Naive B cell (primary cell): ENCODE measurements around the gene MAPK9. TPM values are rescaled to one million over a fixed set of nuclear protein-coding genes. Genes with fewer than 3 reads are reported as not detected.
"Not testable (repeated sequence)": the region's sequence is repeated elsewhere in the genome, so short reads cannot be mapped to it uniquely, and the experiment has no call there.

Source experiments
- ATAC-seq, 2 donors: fragments of 150-1000 bp; cut with Tn5 transposase; 2 replicates each; pipeline ENCODE4 v1.10.0; 2021; ENCODE audit warnings: low read depth in 2 of 2, mild to moderate bottlenecking in 2 of 2, moderate library complexity in 2 of 2
- DNase-seq: peaks from one replicate; pipeline ENCODE4 v3.0.0; 2022
- H3K27ac Mint-ChIP-seq, 6 donors: one replicate each; pipeline ENCODE4 v1.8.0; 2020 to 2022; ENCODE audit warnings: mild to moderate bottlenecking in 6 of 6, mixed read lengths in 6 of 6, moderate library complexity in 5 of 6, inconsistent platforms in 2 of 6
- H3K27me3 Mint-ChIP-seq, 3 donors: one replicate each; pipeline ENCODE4 v1.8.0; 2021 to 2022; ENCODE audit warnings: mixed read lengths in 3 of 3, mild to moderate bottlenecking in 1 of 3
- H3K36me3 Mint-ChIP-seq, 2 donors: one replicate each; pipeline ENCODE4 v1.8.0; 2020 to 2022; ENCODE audit warnings: mixed read lengths in 2 of 2, inconsistent platforms in 1 of 2, mild to moderate bottlenecking in 1 of 2
- H3K4me1 Mint-ChIP-seq, 3 donors: one replicate each; pipeline ENCODE4 v1.8.0; 2020 to 2022; ENCODE audit warnings: mixed read lengths in 3 of 3, inconsistent platforms in 1 of 3, mild to moderate bottlenecking in 1 of 3, moderate library complexity in 1 of 3
- H3K4me3 Mint-ChIP-seq, 8 donors: one replicate each; pipeline ENCODE4 v1.8.0; 2020 to 2022; ENCODE audit warnings: mild to moderate bottlenecking in 8 of 8, mixed read lengths in 8 of 8, moderate library complexity in 8 of 8, inconsistent platforms in 2 of 8
- H3K9me3 Mint-ChIP-seq, 7 donors: one replicate each; pipeline ENCODE4 v1.8.0; 2020 to 2022; ENCODE audit warnings: mixed read lengths in 7 of 7, mild to moderate bottlenecking in 5 of 7, inconsistent platforms in 2 of 7, moderate library complexity in 1 of 7
- polyA plus RNA-seq, 6 donors: library from polyadenylated mRNA; unstranded; fragments of 300-500 nt; fragmentation: Illumina TruSeq; gene quantifications; one replicate each; pipeline ENCODE4 v1.2.3, GENCODE V29; 2021; ENCODE audit warnings: low read depth in 6 of 6

MAPK9 gene
- polyA plus RNA-seq, 6 donors from 2014 or later, result 14.5 to 29.2 (median 23.2) TPM

DNA sequence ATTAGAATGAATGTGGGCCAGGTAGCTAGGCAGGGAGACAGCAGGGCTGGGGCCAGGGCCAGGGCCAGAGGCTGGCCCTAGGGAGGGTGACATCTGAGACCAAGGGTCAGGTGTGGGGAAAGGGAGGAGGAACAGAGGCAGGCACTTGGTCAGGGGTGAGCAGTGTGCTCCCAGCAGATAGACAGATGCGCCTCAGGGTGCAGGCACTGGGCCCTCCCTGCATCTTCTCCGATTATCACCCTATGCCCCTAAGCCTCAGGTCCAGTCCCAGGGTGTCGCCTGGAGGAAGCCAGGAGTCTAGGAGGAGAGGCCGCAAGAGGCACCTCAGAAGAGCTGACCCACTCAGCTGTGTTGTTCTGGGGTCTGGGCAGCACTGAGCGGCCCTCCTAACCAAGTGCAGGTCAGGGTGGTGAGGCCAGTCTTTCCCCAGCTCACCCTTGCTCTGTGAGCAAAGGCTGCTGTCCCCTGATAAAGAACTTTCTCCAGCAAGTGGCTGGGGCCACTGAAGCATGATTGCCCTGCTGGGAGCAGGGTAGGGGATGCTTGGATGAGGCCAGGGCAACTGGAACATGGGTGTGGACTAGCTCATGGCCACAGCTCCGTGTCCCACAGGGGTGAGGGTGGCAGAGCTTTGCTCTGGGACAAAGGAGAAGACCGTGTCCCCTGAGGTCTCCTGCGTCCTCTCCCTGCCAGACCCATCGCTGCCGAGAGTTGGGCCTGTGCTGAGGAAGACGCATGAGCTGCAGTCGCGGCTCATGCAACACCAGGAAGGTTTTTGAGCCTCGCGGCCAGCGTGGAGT lies 80.7 kb downstream of the MAPK9 start:
- no peak overlapping the region for H3K4me3 Mint-ChIP-seq
- H3K36me3 Mint-ChIP-seq, result peaks cover 0 to 10% of the 10 kb centered on the region in 2 donors
- DNase-seq (no peak), ATAC-seq (no peak)
- H3K9me3 Mint-ChIP-seq, result peaks cover 0 to 7% (median 5%) of the 10 kb centered on the region in 7 donors
- peaks cover 10 to 15% (median 10%) of the 10 kb centered on the region in 3 donors for H3K4me1 Mint-ChIP-seq
- peaks cover 31 to 63% (median 56%) of the 10 kb centered on the region in 3 donors for H3K27me3 Mint-ChIP-seq
- no peak overlapping the region for H3K27ac Mint-ChIP-seq

DNA sequence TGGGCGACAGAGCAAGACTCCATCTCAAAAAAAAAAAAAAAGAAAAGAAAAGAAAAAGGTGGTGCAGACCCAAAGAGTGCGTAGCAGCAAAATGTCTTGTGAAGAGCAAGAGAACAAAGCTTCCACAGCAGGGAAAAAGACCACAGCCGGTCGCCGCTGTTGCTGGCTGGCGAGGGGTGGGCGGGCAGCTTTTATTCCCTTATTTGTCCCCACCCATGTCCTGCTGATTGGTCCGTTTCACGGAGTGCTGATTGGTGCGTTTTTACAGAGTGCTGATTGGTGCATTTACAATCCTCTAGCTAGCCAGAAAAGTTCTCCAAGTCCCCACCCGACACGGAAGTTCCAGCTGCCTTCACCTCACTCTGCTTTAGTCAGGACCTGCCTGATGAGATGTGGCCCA lies 81.8 kb downstream of the MAPK9 start:
- not testable (repeated sequence) for H3K27ac Mint-ChIP-seq, H3K36me3 Mint-ChIP-seq, H3K9me3 Mint-ChIP-seq, ATAC-seq, DNase-seq
- peaks cover 31 to 67% (median 56%) of the 10 kb centered on the region in 3 donors for H3K27me3 Mint-ChIP-seq
- H3K4me1 Mint-ChIP-seq, result peaks cover 10 to 15% (median 10%) of the 10 kb centered on the region in 3 donors
- H3K4me3 Mint-ChIP-seq, result peak overlapping the region in 7 of 8 donors; percentile 29 to 76 (median 63)

DNA sequence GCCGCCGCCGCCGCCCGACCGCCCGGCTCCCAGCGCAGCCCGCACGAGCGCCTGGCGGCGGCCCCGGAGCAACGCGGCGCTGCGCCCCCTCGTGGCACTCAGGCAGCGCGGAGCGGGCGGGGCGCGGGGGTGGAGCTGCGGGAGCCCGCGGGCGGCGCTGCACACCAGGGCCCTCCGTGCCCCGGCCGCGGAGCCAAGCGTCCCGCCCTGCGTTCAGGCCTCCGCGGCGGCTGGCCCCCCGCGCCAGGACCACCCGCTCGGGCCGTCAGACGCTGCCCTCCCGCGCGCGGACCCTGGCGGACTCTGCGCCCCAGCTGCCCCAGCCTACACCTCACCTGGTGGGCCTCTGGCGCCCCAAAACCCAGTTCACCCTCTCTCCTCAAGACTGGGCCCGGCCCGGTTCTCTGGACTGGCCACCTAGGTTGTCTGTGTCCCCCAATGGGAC lies 82.7 kb downstream of the MAPK9 start, which contains the start of gene RASGEF1C:
TSS of gene RASGEF1C (minus strand) at position 75 of the 445 bp plus-strand sequence. CDS start 71,159 bp downstream, outside the sequence.
- DNase-seq (peak; percentile 36), ATAC-seq (peak; percentile 95 to 96)
- H3K27me3 Mint-ChIP-seq, result peaks cover 37 to 72% (median 56%) of the 10 kb centered on the region in 3 donors
- peak within 1 kb of the TSS in 3 of 6 donors; percentile 61 to 85 (median 65) for H3K27ac Mint-ChIP-seq
- peaks cover 0 to 10% of the 10 kb centered on the region in 2 donors for H3K36me3 Mint-ChIP-seq
- peak within 1 kb of the TSS; percentile 67 to 83 (median 77) for H3K4me3 Mint-ChIP-seq
- H3K9me3 Mint-ChIP-seq, result peaks cover 0 to 6% (median 5%) of the 10 kb centered on the region in 7 donors
- H3K4me1 Mint-ChIP-seq, result peaks cover 10 to 15% (median 10%) of the 10 kb centered on the region in 3 donors

DNA sequence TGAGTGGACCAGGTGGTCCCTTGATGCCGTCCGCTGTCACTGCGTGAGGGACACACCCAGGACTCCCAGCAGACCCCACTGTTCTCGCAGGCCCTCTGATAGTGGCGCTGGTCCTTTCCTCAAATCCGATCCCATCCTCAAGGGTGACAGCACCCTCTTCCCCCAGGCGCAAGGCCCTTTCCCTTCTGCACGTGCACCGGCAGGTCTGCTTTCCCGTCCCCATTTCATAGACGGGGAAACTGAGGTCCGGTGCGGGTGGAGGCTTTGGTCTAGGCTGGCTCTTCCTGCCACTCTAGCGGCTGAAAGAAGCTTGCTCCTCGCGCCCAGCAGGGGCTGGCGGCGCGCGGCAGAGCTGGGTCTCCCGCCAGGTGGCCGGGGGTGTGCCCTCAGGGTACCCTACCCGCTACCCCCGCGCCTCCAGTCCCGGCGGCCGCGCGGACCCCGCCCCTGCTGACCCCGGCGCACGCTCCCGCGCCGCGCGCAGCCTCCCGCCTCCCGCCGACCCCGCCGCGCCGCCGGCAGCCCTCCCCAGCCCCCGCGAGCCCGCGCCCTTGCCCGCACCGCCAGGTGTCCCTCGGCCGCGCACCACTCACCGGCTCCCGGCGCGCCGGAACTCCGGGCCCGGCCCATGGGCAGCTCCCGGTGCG lies 83.3 kb downstream of the MAPK9 start:
- peaks cover 10 to 15% (median 10%) of the 10 kb centered on the region in 3 donors for H3K4me1 Mint-ChIP-seq
- H3K27me3 Mint-ChIP-seq, result peaks cover 40 to 72% (median 56%) of the 10 kb centered on the region in 3 donors
- H3K36me3 Mint-ChIP-seq, result peaks cover 0 to 10% of the 10 kb centered on the region in 2 donors
- H3K4me3 Mint-ChIP-seq, result peak overlapping the region in 7 of 8 donors; percentile 55 to 83 (median 75)
- peaks cover 0 to 2% (median 0%) of the 10 kb centered on the region in 7 donors for H3K9me3 Mint-ChIP-seq
- no peak for DNase-seq
- H3K27ac Mint-ChIP-seq, result peak overlapping the region in 2 of 6 donors; percentile 61 to 85
- peak; percentile 37 to 39 for ATAC-seq

DNA sequence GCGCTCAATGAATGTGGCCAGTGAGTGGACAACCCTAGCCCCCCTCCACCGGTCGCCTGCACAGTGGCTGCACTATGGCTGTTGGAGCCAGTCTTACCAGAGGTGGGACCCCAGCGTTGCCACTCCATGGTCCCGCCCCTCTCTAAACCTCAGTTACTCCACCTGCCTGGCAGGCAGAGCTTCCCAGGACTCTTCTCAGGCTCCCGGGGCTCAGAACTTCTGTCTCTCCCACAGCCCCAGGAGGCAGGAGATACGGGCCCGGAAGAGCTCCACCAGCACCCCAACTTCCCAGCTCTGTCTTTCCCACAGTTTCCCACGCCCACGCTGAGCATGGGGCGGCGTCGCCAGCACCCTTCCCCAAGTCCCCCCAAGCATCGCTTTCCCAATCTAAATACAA lies 83.8 kb downstream of the MAPK9 start:
- peaks cover 0 to 10% of the 10 kb centered on the region in 2 donors for H3K36me3 Mint-ChIP-seq
- ATAC-seq (no peak), DNase-seq (no peak)
- H3K27me3 Mint-ChIP-seq, result peaks cover 43 to 72% (median 56%) of the 10 kb centered on the region in 3 donors
- peak overlapping the region in 3 of 6 donors; percentile 61 to 85 (median 65) for H3K27ac Mint-ChIP-seq
- H3K9me3 Mint-ChIP-seq, result peaks cover 0 to 2% (median 0%) of the 10 kb centered on the region in 7 donors
- H3K4me3 Mint-ChIP-seq, result peak overlapping the region in 7 of 8 donors; percentile 55 to 83 (median 75)
- H3K4me1 Mint-ChIP-seq, result peaks cover 10 to 15% (median 10%) of the 10 kb centered on the region in 3 donors

DNA sequence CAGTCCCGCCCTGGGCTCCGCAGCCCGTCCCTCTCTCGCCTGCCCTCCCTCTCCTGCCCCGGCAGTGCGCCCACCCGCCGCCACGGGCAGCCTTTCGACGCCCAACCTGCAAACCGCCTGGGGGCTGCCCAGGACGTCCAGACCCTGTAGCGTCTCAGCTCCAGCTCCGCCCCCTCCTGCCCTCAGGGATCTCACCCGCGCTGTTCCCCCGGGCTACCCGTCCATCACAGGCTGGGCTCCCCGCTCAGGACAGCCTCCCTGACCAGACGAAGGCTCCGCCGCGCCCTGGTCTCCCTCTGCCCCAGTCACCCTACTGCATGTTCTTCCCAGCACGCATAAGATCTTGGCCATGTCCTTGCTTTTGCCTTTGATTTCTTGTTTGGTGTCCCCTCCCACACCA lies 84.3 kb downstream of the MAPK9 start:
- peak overlapping the region in 4 of 8 donors; percentile 33 to 80 (median 48) for H3K4me3 Mint-ChIP-seq
- H3K9me3 Mint-ChIP-seq, result peaks cover 0 to 2% (median 0%) of the 10 kb centered on the region in 7 donors
- peaks cover 0 to 10% of the 10 kb centered on the region in 2 donors for H3K36me3 Mint-ChIP-seq
- peaks cover 10 to 15% (median 10%) of the 10 kb centered on the region in 3 donors for H3K4me1 Mint-ChIP-seq
- peaks cover 43 to 70% (median 52%) of the 10 kb centered on the region in 3 donors for H3K27me3 Mint-ChIP-seq
- ATAC-seq, result no peak
- no peak overlapping the region for H3K27ac Mint-ChIP-seq
- no peak for DNase-seq

DNA sequence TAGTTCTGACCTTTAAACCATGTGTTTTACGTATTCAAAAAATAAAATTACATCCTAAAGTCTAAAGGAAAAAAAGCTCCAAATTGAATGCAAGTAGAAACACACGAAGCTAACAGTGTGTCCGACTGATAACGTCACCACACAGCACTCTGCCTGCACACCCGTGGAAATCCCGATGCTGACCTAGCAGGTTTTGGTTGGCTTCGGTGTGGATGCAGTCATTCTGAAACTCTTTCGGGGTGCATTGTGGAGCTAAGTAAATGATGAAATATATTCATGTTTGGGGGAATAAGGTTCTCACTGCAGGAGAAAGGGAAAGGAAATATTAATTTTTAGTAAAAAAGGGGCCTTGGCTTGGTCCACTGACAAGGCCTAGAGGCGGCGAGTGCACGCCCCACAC lies 84.9 kb downstream of the MAPK9 start:
- DNase-seq (no peak), ATAC-seq (no peak)
- Mint-ChIP-seq H3K4me1 (peaks cover 10 to 15% (median 10%) of the 10 kb centered on the region in 3 donors), H3K9me3 (peaks cover 0 to 2% (median 0%) of the 10 kb centered on the region in 7 donors), H3K27ac (no peak overlapping the region), H3K36me3 (peaks cover 0 to 10% of the 10 kb centered on the region in 2 donors), H3K27me3 (peaks cover 38 to 64% (median 46%) of the 10 kb centered on the region in 3 donors), H3K4me3 (peak overlapping the region in 4 of 8 donors; percentile 9 to 64 (median 42))

DNA sequence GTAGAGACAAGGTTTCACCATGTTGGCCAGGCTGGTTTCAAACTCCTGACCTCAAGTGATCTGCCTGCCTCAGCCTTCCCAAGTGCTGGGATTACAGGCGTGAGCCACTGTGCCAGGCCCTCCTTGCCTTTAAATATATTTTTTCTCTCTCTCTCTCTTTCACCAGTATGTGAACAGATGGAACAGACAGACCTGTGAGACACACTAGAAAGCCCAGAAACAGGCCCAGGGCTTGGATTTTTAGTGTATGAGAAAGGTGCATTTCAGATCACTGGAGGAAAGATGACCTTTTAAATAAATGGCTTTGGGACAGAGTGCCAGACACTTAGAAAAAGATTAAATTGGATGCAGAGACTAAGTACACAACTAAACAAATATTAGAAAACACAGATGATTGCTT lies 86.0 kb downstream of the MAPK9 start:
- DNase-seq (no peak), ATAC-seq (no peak)
- H3K4me3 Mint-ChIP-seq, result no peak overlapping the region
- H3K4me1 Mint-ChIP-seq, result peaks cover 10 to 15% (median 10%) of the 10 kb centered on the region in 3 donors
- peaks cover 0 to 10% of the 10 kb centered on the region in 2 donors for H3K36me3 Mint-ChIP-seq
- no peak overlapping the region for H3K27ac Mint-ChIP-seq
- peaks cover 39 to 65% (median 44%) of the 10 kb centered on the region in 3 donors for H3K27me3 Mint-ChIP-seq
- H3K9me3 Mint-ChIP-seq, result peaks cover 0 to 2% (median 0%) of the 10 kb centered on the region in 7 donors

DNA sequence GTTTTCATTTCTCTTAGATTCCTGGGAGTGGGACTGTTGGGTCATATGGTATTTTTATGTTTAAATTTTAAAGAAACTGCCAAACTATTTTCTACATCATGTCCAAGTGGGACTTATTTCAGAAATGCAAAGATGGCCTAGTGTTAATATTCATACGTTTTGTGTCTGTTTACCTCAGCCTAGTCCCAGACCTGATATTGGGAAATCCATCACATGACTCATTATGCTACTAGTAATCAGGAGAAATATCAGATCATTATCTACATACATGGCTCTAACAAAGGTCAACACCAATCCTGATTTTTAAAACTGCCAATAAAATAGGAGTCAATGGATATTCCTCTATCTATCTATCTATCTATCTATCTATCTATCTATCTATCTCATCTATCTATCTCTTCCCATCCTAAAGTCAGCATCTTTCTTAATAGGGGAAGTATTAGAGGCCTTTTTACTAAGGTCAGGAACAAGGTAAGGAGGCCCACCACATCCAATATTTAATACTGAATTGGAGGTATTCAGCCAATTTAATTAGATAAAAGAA lies 87.5 kb downstream of the MAPK9 start:
- peaks cover 0 to 10% of the 10 kb centered on the region in 2 donors for H3K36me3 Mint-ChIP-seq

DNA sequence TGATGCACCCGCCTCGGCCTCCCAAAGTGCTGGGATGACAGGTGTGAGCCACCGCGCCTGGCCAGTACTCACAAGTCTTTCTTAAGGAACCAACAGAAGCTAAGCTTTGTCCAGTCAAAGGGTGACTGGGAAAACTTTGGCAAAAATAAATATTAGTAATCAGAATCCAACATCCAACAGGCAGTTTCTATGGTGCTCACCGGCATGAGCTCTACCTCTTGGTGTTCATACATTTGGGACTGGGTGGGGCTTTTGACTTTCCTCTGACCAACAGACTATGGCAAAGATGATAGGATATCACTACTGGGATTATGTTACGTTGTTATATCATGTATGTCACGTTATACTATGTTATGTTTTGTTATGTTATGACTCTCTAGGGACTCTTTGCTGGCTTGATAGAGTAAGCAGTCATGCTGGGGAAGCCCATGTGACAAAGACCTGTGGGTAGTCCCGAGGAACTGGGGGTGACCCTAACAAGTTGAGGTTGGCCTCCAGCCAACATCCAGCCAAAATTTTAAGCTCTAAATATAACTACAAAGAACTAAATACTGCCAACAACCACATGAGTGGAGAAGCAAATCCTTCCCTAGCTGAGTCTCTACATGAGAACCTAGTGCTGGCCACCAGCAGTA lies 88.8 kb downstream of the MAPK9 start:
- Mint-ChIP-seq H3K4me1 (peaks cover 4 to 5% (median 5%) of the 10 kb centered on the region in 3 donors), H3K27ac (no peak overlapping the region), H3K27me3 (peaks cover 26 to 65% (median 30%) of the 10 kb centered on the region in 3 donors), H3K9me3 (peaks cover 0 to 2% (median 0%) of the 10 kb centered on the region in 7 donors), H3K36me3 (peaks cover 0 to 4% of the 10 kb centered on the region in 2 donors), H3K4me3 (no peak overlapping the region)
- ATAC-seq (no peak), DNase-seq (no peak)

More for the DNA sequence above, 87.5 kb downstream of the MAPK9 start:
- H3K4me1 Mint-ChIP-seq, result peaks cover 10% of the 10 kb centered on the region in 3 donors
- ATAC-seq (no peak), DNase-seq (no peak)
- H3K27ac Mint-ChIP-seq, result no peak overlapping the region
- peaks cover 0 to 2% (median 0%) of the 10 kb centered on the region in 7 donors for H3K9me3 Mint-ChIP-seq
- H3K4me3 Mint-ChIP-seq, result no peak overlapping the region
- H3K27me3 Mint-ChIP-seq, result peaks cover 34 to 62% (median 34%) of the 10 kb centered on the region in 3 donors

DNA sequence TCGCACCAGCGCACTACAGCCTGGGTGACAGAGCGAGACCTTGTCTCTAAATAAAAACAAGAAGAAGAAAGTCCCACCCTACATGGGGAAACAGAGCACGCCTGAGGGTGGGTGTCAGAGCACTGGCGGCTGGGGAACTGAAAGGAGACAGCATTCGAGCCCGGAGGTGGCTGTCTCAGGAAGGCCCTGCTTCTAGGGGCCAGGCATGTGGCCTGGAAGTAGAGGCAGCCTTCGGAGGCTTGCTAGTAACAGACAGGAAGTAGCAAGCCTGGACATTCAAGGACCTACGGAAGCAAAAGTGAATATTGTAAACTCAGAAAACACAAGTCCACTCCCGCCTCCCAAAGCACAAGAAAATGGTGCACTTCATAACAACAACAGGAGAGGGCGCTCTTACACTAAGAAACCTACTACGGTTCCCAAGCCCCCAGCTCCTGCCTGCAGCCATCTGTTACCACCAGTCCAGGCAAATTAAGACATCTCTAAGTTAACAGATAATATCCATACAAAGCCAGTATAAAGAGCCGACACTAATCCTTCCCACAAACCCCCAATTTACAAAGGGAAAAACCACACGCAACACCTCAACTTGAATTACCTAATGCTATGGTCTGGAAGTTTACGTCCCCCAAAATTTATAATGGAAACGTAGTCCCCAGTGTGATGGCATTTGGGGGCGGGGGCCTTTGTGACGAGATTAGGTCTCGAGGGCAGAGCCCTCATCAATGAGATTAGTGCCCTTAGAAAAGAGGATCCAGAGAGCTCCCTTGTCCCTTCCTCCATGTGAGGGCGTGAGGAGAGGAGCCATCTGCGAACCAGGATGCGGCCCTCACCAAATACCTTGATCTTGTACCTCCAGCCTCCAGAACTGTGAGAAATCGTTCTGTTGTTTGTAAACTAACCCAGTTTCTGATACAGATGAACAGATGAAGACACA lies 90.6 kb downstream of the MAPK9 start:
- no peak overlapping the region for H3K27ac Mint-ChIP-seq
- no peaks in the 10 kb centered on the region for H3K4me1 Mint-ChIP-seq

More for the DNA sequence above, 90.6 kb downstream of the MAPK9 start:
- no peak for ATAC-seq
- DNase-seq, result no peak
- H3K27me3 Mint-ChIP-seq, result peaks cover 9 to 58% (median 23%) of the 10 kb centered on the region in 3 donors
- H3K4me3 Mint-ChIP-seq, result no peak overlapping the region
- no peaks in the 10 kb centered on the region for H3K36me3 Mint-ChIP-seq
- peaks cover 0 to 3% (median 0%) of the 10 kb centered on the region in 7 donors for H3K9me3 Mint-ChIP-seq
